Cardiac septum (tissue), 1 donor: ENCODE measurements around the gene PHLDB3. TPM values are rescaled to one million over a fixed set of nuclear protein-coding genes. Genes with fewer than 3 reads are reported as not detected.
"Not testable (repeated sequence)": the region's sequence is repeated elsewhere in the genome, so short reads cannot be mapped to it uniquely, and the experiment has no call there.

ENCODE experiments used
- DNase-seq: peaks from one replicate; pipeline ENCODE4 v3.0.0-alpha.2; 2020; ENCODE audit warnings: low spot score
- intact Hi-C: fragments of 100-400 bp; cut with DNase I; formaldehyde crosslinking; loops from one replicate; pipeline ENCODE4 v1.14.0; 2022
- total RNA-seq: library from RNA; stranded (reverse); fragmentation: NEBNext Ultra II Directional; extraction: Animal tissue kit (Norgen Biotek cat#: 25700); gene quantifications from one replicate; pipeline ENCODE4 v1.2.1, GENCODE V29; 2021
- donor health status: DM: no; HTN: no; CAD: no.

The PHLDB3 gene
- total RNA-seq, 1 donor from 2014 or later: 7.3 TPM

GRCh38 chr19:43457809-43458208 lies 46.7 kb downstream of the PHLDB3 start:
- no peak for DNase-seq
- intact Hi-C loops: no loop called here

- intact Hi-C loops: no loop called here
- no peak for DNase-seq
Observed at GRCh38 chr19:43455321-43456113, 49.0 kb downstream of the PHLDB3 start.

- intact Hi-C loops: no loop called here
Observed at GRCh38 chr19:43454031-43454430, 50.5 kb downstream of the PHLDB3 start.

GRCh38 chr19:43452582-43452981 lies 52.0 kb downstream of the PHLDB3 start:
- no peak for DNase-seq
- intact Hi-C loops: no loop called here

More at GRCh38 chr19:43454031-43454430, 50.5 kb downstream of the PHLDB3 start:
- no peak for DNase-seq

- intact Hi-C loops: no loop called here
- DNase-seq: no peak
Observed at GRCh38 chr19:43450545-43450997, 54.0 kb downstream of the PHLDB3 start.

- intact Hi-C loops: loop anchor here (1.0 to 5.0 kb wide), 2 partner anchors 72 to 205 kb away; no protein-coding TSS in a partner anchor
- DNase-seq: no peak
Observed at GRCh38 chr19:43447655-43448054, 56.9 kb downstream of the PHLDB3 start.

GRCh38 chr19:43446746-43447489 lies 57.6 kb downstream of the PHLDB3 start:
- intact Hi-C loops: loop anchor here (1.0 to 5.0 kb wide), 2 partner anchors 72 to 205 kb away; no protein-coding TSS in a partner anchor
- DNase-seq: peak; percentile 90

GRCh38 chr19:43445426-43445825 lies 59.1 kb downstream of the PHLDB3 start:
- intact Hi-C loops: loop anchor here (5.0 kb wide), 1 partner anchor 207 kb away; no protein-coding TSS in a partner anchor
- no peak for DNase-seq

- intact Hi-C loops: loop anchor here (5.0 kb wide), 1 partner anchor 208 kb away; no protein-coding TSS in a partner anchor
Observed at GRCh38 chr19:43444531-43445287, 59.8 kb downstream of the PHLDB3 start.

GRCh38 chr19:43444091-43444490 lies 60.5 kb downstream of the PHLDB3 start:
- intact Hi-C loops, DNase-seq: not testable (repeated sequence)

More at GRCh38 chr19:43444531-43445287, 59.8 kb downstream of the PHLDB3 start:
- DNase-seq: no peak

- intact Hi-C loops: no loop called here
- DNase-seq: no peak
Observed at GRCh38 chr19:43441716-43442115, 62.8 kb downstream of the PHLDB3 start.

- intact Hi-C loops: no loop called here
- DNase-seq: no peak
Observed at GRCh38 chr19:43439709-43440063, 64.9 kb downstream of the PHLDB3 start.

- DNase-seq: no peak
- intact Hi-C loops: no loop called here
Observed at GRCh38 chr19:43439032-43439708, 65.4 kb downstream of the PHLDB3 start.

- no peak for DNase-seq
- intact Hi-C loops: no loop called here
Observed at GRCh38 chr19:43438291-43439031, 66.1 kb downstream of the PHLDB3 start.

- intact Hi-C loops: no loop called here
- DNase-seq: no peak
Observed at GRCh38 chr19:43437712-43438111, 66.8 kb downstream of the PHLDB3 start.

- DNase-seq, intact Hi-C loops: not testable (repeated sequence)
Observed at GRCh38 chr19:43437284-43437683, 67.3 kb downstream of the PHLDB3 start.

GRCh38 chr19:43435775-43436174 lies 68.8 kb downstream of the PHLDB3 start:
- no peak for DNase-seq
- intact Hi-C loops: no loop called here

GRCh38 chr19:43433689-43434088 lies 70.9 kb downstream of the PHLDB3 start:
- intact Hi-C loops: no loop called here
- DNase-seq: no peak

- DNase-seq: no peak
- intact Hi-C loops: no loop called here
Observed at GRCh38 chr19:43433358-43433673, 71.2 kb downstream of the PHLDB3 start.
